Effector memory CD4-positive, alpha-beta T cell (primary cell): Measurements from ENCODE around the gene HTR3D.
"Not testable (repeated sequence)": the region's sequence is repeated elsewhere in the genome, so short reads cannot be mapped to it uniquely, and the experiment has no call there.

Experiments
- DNase-seq, 3 donors: peaks; one replicate each; pipeline ENCODE4 v3.0.0-alpha.2; 2020
- H3K27ac ChIP-seq: 2 replicates; pipeline ENCODE4 v1.7.0; 2013; ENCODE audit warnings: mild to moderate bottlenecking, low read length, moderate library complexity; ENCODE audit not compliant: insufficient read depth, poor library complexity, severe bottlenecking
- H3K27me3 ChIP-seq: replicated peaks from 2 replicates; pipeline ENCODE4 v1.7.0; 2013; ENCODE audit warnings: mild to moderate bottlenecking, low read length; ENCODE audit not compliant: insufficient read depth, control insufficient read depth, poor library complexity, severe bottlenecking
- H3K36me3 ChIP-seq: 2 replicates; pipeline ENCODE4 v1.7.0; 2013; ENCODE audit warnings: mild to moderate bottlenecking, low read length, moderate library complexity; ENCODE audit not compliant: control insufficient read depth, insufficient read depth
- H3K4me1 ChIP-seq: 2 replicates; pipeline ENCODE4 v1.7.0; 2013; ENCODE audit warnings: low read length, mild to moderate bottlenecking; ENCODE audit not compliant: control insufficient read depth, insufficient read depth, poor library complexity, severe bottlenecking
- H3K4me3 ChIP-seq: 2 replicates; pipeline ENCODE4 v1.7.0; 2013; ENCODE audit warnings: low read length, low read depth, mild to moderate bottlenecking; ENCODE audit not compliant: insufficient read depth, poor library complexity, severe bottlenecking
- H3K9me3 ChIP-seq: 2 replicates; pipeline ENCODE4 v1.7.0; 2013; ENCODE audit warnings: mild to moderate bottlenecking, low read length, moderate library complexity; ENCODE audit not compliant: control insufficient read depth

The HTR3D gene

DNA sequence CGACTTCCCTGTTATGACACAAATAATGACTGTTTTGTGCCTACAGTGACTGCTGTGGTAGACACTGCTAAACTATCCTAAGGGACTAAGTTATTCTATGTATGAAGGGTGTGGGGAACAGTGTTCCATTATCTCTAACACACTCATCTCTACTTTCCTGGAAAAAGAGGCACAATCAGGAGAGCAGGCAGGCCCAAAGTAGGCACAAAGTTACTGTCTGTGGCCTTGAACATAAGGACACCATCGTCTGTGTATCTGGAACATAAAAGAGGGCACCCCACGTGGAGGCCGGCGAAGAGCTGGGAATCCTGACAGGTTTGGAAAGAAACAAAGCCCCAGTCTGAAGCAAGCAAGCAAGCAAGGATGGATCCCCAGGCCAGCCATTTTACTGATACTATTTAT is 15.4 kb upstream of the HTR3D start:
- H3K27ac ChIP-seq = no peak overlapping the region
- no peaks in the 10 kb centered on the region for H3K9me3 ChIP-seq
- H3K36me3 ChIP-seq = peaks cover 6% of the 10 kb centered on the region
- peaks cover 6% of the 10 kb centered on the region for H3K4me1 ChIP-seq
- no peaks in the 10 kb centered on the region for H3K27me3 ChIP-seq
- DNase-seq = no peak
- H3K4me3 ChIP-seq = no peak overlapping the region

DNA sequence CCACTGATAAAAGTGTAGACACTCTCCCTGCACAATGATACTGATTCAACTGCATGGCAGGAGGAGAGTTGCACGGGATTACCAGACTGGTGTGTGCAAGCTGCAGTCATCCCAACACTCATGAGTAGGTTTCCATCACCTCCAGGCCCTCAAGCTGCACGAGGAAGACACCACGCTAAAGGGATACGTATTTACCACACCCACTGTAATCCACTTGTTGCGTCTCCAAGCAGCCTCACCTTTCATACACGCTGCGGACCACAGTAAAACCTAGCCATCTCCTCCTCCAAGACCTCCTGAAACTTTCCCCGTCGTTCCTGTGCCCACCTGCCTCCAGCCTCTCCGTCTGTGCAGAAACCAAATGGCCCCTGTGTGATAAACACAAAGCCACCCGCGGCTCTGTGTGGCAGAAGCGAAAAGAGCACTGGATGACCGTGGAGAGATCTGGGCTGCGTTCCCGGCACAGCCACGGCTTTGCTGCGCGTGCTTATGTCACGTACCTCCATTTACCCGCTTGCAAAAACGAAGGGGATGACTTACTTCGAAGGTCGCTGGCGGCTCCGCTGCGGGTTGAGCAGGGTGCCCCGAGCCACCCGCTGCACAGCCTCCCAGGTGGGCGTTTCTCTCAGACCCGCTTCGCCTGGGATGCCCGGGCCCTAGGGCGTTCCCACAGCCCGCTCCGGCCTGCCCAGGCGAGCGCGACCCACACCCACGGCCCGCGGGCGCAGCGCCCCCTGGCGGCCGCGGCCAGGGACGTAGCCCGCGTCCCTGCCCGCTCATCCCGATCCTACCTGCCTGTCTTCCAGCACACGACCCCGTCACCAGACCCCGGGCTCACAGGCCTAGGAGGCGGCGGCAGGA is 14.5 kb upstream of the HTR3D start:
- Histone ChIP-seq H3K27me3 (no peaks in the 10 kb centered on the region), H3K9me3 (no peaks in the 10 kb centered on the region), H3K4me1 (peaks cover 6% of the 10 kb centered on the region), H3K27ac (peak overlapping the region; percentile 54), H3K36me3 (peaks cover 3% of the 10 kb centered on the region), H3K4me3 (peak overlapping the region; percentile 99)
- peak; percentile 19 to 30 (median 29) for DNase-seq

DNA sequence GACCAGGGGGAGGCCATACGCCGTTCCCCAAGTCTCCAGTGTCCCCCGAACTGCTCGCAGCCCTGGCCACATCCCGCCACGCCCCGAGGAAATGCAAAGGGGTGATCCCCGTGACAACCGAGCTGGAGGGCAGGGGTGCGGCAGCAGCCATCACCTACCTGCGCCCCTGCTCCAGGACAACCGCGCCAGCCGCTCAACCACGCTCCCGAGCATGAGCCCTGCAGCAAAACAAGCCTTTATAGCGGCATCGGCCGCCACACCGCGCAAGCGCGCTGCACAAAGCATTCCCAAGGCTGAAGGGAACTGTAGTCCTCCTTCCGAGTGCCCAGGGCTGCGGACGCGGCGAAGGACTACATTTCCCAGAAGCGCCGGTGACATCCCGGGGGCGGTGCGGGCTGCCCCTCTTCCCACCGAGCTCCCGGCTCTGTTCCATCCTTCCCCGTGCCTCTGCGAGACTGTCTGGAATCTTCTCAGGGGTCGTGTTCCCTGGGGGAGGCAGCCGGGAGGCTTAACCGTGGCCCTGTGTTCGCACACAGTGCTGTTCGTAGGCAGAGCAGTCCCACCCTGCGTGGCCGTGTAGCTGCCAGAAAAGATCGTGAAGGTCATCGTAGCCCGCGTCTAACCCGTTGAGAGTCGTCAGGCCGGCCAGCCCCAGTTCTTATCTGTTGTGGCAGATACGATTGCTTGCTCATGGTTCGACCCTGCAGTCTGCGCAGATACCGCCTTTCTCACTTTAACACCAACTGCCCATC is 13.7 kb upstream of the HTR3D start, which contains the start of gene ABCC5:
Gene ABCC5 (minus strand): TSS at position 213 of the 752 bp plus-strand sequence. CDS start 3,492 bp downstream, outside the sequence.
- Histone ChIP-seq H3K27ac (peak within 1 kb of the TSS; percentile 54), H3K36me3 (peaks cover 3% of the 10 kb centered on the region), H3K4me1 (peaks cover 6% of the 10 kb centered on the region), H3K4me3 (peak within 1 kb of the TSS; percentile 99), H3K9me3 (no peaks in the 10 kb centered on the region), H3K27me3 (no peaks in the 10 kb centered on the region)
- peak; percentile 61 to 73 (median 70) for DNase-seq

DNA sequence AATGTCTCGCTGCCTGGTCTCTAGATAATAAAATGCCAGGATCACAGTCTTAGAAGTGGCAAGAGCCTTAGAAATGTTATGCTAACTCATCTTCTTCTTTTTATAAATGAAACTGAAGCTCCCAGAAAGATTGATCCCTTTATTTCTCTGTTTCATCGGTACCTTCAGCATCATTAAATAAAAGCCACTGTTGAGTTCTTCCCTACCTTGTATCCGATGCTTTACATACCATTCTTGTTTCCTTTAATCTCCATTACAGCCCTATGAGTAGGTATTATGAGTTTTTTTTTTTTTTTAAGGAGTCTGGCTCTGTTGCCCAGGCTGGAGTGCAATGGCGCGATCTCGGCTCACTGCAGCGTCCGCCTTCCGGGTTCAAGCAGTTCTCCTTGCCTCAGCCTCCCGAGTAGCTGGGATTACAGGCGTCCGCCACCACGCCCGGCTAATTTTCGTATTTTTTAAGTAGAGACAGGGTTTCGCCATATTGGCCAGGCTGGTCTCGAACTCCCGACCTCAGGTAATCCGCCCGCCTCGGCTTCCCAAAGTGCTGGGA is 13.0 kb upstream of the HTR3D start:
- no peak overlapping the region for H3K27ac ChIP-seq
- H3K4me3 ChIP-seq = peak overlapping the region; percentile 99
- H3K4me1 ChIP-seq = peaks cover 6% of the 10 kb centered on the region
- H3K36me3 ChIP-seq = peaks cover 2% of the 10 kb centered on the region
- DNase-seq = no peak
- H3K9me3 ChIP-seq = no peaks in the 10 kb centered on the region
- H3K27me3 ChIP-seq = no peaks in the 10 kb centered on the region

DNA sequence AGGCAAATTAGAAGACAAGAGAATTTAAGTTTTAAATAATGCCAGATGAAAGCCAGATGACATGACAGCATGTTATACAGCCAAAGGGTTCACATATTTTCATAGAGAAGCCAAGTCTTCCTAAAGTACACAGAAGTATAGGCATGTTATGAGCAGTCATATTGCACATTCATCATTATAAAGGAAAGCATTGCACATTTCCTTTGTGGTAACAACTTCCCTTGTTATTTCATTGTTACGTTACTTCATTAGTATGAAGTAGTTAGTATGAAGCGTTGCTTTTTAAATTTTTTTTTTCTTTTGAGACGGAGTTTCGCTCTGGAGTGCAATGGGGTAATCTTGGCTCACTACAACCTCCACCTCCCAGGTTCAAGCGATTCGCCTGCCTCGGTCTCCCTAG is 9.2 kb upstream of the HTR3D start:
- Histone ChIP-seq H3K27me3 (no peaks in the 10 kb centered on the region), H3K27ac (no peak overlapping the region), H3K4me3 (no peak overlapping the region), H3K9me3 (no peaks in the 10 kb centered on the region), H3K36me3 (no peaks in the 10 kb centered on the region), H3K4me1 (no peaks in the 10 kb centered on the region)
- DNase-seq = no peak

DNA sequence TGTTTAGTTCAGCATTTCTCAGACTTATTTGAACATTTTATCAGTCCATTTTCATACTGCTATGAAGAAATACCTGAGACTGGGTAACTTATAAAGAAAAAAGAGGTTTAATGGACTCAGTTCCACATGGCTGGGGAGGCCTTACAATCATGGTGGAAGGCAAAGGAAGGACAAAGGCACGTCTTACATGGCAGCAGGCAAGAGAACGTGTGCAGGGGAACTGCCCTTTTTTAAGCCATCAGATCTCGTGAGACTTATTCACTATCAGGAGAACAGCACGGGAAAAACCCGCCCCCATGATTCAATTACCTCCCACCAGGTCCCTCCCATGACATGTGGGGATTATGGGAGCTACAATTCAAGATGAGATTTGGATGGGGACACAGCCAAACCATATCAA is 6.3 kb upstream of the HTR3D start:
- not testable (repeated sequence) for H3K27me3 ChIP-seq, H3K36me3 ChIP-seq, H3K4me3 ChIP-seq, DNase-seq, H3K27ac ChIP-seq, H3K9me3 ChIP-seq, H3K4me1 ChIP-seq

DNA sequence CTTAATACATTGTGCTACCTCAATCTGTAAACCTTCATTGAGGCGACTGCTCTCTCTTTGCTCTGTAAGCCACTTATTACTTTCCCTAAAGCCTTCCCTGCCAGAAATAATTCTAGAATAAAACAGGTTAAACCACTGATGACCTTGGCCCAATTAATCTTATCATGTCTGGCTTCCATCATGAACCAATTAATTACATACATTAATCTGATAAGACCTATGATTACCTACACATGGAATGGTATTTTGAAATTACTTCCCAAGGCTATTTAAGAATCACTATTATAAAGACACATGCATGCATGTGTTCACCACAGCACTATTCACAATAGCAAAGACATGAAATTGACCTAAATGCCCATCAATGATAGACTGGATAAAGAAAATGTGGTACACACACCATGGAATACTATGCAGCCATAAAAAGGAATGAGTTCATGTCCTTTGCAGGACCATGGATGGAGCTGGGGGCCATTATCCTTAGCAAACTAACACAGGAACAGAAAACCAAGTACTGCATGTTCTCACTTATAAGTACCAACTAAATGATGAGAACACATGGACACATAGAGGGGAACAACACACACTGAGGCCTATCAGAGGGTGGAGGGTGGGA is 3.2 kb upstream of the HTR3D start:
- not testable (repeated sequence) for H3K4me1 ChIP-seq, H3K4me3 ChIP-seq, H3K27ac ChIP-seq, H3K9me3 ChIP-seq, DNase-seq, H3K36me3 ChIP-seq, H3K27me3 ChIP-seq

DNA sequence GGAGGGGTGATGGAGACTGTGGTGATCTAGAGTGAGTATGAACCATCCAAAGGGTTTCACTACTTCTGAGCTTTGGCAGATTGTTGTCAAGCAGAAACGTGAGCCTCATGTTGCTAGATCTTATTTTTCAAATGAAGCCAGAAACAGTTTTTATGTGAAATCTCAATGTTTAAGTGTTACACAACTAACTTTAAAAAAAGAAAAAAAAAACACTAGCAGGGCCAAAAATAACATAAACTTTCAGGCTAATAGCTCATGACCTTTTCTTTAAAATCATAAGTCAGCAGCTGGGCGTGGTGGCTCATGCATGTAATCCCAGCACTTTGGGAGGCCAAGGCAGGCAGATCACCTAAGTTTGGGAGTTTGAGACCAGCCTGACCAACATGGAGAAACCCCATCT is 2.1 kb upstream of the HTR3D start:
- Histone ChIP-seq H3K27me3 (no peaks in the 10 kb centered on the region), H3K9me3 (no peaks in the 10 kb centered on the region), H3K27ac (no peak overlapping the region), H3K4me3 (no peak overlapping the region), H3K4me1 (no peaks in the 10 kb centered on the region), H3K36me3 (no peaks in the 10 kb centered on the region)
- DNase-seq = no peak

DNA sequence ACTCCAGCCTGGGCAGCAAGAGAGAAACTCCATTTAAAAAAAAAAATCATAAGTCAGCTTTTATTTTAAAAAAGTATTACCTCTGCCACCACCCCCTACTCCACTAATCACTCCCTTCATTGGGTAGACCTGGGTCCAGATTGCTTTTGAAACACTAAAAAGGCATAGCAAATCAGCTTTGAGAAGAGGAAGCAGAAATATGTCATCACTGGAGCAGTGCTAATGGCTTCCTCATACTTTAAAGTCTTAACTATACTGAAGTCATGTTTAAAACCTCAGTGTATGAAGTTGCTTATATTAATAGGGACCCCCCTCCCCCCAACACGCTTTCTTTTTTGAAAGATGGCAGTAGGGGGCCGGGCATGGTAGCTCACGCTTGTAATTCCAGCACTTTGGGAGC is 1.0 kb upstream of the HTR3D start:
- H3K27me3 ChIP-seq = no peaks in the 10 kb centered on the region
- no peak overlapping the region for H3K4me3 ChIP-seq
- no peaks in the 10 kb centered on the region for H3K9me3 ChIP-seq
- DNase-seq = no peak
- no peaks in the 10 kb centered on the region for H3K4me1 ChIP-seq
- no peak overlapping the region for H3K27ac ChIP-seq
- no peaks in the 10 kb centered on the region for H3K36me3 ChIP-seq
